ENCODE measurements around the gene TADA2A. TPM values are rescaled to one million over a fixed set of nuclear protein-coding genes. Genes with fewer than 3 reads are reported as not detected.

Gene TADA2A
- total RNA-seq, 4 donors from 2014 or later = 19.3 to 33.2 (median 22.1) TPM

DNA sequence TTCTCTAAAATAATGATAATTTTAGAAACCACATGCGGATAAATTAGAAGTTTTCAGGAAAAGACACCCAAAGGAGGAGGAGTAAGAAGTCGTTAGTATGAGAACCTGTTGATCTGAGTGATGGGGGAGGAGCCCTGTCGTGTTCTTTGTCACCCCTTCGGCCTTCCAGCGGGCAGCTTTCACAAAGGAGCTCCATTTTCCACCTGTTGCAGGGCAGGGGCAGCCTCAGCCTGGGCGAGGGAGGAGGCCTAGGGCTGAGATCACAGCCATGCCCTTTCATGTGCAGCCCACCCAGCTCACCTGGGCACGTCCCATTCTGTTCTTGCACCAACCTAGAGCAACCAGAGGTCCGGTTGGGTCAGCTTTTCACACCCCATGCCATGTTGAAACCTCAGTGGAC, 88.3 kb downstream of the TADA2A start:
- TF ChIP-seq, protein P1, sequence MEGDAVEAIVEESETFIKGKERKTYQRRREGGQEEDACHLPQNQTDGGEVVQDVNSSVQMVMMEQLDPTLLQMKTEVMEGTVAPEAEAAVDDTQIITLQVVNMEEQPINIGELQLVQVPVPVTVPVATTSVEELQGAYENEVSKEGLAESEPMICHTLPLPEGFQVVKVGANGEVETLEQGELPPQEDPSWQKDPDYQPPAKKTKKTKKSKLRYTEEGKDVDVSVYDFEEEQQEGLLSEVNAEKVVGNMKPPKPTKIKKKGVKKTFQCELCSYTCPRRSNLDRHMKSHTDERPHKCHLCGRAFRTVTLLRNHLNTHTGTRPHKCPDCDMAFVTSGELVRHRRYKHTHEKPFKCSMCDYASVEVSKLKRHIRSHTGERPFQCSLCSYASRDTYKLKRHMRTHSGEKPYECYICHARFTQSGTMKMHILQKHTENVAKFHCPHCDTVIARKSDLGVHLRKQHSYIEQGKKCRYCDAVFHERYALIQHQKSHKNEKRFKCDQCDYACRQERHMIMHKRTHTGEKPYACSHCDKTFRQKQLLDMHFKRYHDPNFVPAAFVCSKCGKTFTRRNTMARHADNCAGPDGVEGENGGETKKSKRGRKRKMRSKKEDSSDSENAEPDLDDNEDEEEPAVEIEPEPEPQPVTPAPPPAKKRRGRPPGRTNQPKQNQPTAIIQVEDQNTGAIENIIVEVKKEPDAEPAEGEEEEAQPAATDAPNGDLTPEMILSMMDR (IDR thresholded peaks at IDR 0.05) = no peak
- no peak for TF ChIP-seq POLR2A (IDR thresholded peaks at IDR 0.05)
- peak overlapping the region in 2 of 3 donors; percentile 11 to 43 for H3K27ac ChIP-seq
- intact Hi-C loops (cut with DNase I) = no loop called here
- peaks cover 36 to 40% of the 10 kb centered on the region in 2 donors for H3K4me1 ChIP-seq
- no peaks in the 10 kb centered on the region for H3K36me3 ChIP-seq
- WGBS, 2 donors = 71 to 75% methylated on average over 8 of the region's 8 CpGs
- H3K4me3 ChIP-seq (replicated peaks in 1 of 3) = no peak overlapping the region
- H3K27me3 ChIP-seq = no peaks in the 10 kb centered on the region
- no peak for DNase-seq
- H3K9me3 ChIP-seq = no peaks in the 10 kb centered on the region

DNA sequence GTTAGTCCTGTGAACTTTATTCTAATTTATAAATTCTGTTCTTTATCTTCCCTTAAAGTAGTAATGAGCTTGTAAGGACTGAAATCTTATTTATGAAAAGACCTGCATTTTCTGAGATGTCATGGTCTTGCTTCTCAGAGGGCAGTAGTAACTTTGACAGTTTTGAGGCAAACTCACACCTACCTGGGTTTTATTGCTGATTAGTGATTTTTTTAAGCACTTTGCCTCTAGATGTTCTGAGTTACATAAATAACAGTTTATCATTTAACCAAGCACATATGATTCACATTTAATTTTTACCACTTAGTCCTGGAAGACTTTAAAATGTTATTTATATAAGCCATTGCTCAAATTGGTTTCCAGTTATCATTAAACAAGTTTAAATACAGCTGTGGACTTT, 93.7 kb downstream of the TADA2A start:
- no peaks in the 10 kb centered on the region for H3K9me3 ChIP-seq
- DNase-seq = no peak
- TF ChIP-seq, protein P1 (IDR thresholded peaks at IDR 0.05) = no peak
- no peak for TF ChIP-seq POLR2A (IDR thresholded peaks at IDR 0.05)
- intact Hi-C loops (cut with DNase I) = no loop called here
- H3K27me3 ChIP-seq = no peaks in the 10 kb centered on the region
- no peak overlapping the region for H3K4me3 ChIP-seq (replicated peaks in 1 of 3)
- no peak overlapping the region for H3K27ac ChIP-seq
- peaks cover 14 to 18% of the 10 kb centered on the region in 2 donors for H3K4me1 ChIP-seq
- no peaks in the 10 kb centered on the region for H3K36me3 ChIP-seq

DNA sequence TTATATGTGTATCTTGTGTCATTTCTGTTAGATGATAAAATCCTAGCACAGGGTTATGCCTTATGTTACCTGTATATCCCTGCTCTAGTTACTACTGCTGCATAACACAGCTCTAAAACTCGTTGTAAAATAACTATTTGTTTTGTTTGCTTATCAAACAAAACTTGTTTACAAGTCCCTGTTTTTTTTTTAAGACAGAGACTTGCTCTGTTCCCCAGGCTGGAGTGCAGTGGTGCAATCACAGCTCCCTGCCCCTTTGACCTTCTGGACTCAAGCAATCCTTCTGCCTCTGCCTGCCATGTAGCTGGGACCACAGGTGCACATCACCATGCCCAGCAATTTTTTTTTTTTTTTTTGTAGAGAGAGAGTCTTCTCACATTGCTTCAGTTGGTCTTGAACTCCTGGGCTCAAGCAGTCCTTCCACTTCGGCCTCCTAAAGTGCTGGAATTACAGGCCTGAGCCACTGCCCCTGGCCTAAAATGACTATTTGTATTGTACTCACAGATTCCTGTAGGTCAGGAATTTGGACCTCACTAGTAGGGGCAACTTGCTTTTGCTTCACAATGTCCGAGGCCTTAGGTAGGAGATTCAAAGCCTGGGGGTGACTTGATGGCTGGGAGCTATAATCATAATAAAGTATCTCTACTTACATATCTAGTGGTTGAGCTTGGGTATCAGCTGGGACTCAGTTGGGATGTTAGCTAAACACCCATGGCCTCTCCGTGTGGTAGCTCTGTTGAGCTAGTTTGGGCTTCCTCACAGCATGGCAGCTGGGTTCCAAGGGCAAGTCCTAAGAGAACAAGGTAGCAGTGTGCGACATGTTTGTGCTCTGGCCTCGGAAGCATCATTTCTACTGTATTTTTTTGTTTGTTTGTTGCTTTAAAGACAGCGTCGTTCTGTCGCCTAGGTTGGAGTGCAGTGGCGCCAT, 95.6 kb downstream of the TADA2A start:
- Histone ChIP-seq H3K9me3 (no peaks in the 10 kb centered on the region), H3K27me3 (no peaks in the 10 kb centered on the region), H3K4me3 (replicated peaks in 1 of 3) (no peak overlapping the region), H3K36me3 (no peaks in the 10 kb centered on the region), H3K4me1 (peaks cover 14 to 16% of the 10 kb centered on the region in 2 donors), H3K27ac (no peak overlapping the region)
- DNase-seq = no peak
- WGBS, 2 donors = 88% methylated on average over 10 of the region's 10 CpGs
- intact Hi-C loops (cut with DNase I) = no loop called here
- TF ChIP-seq, protein P1 (IDR thresholded peaks at IDR 0.05) = no peak
- TF ChIP-seq POLR2A (IDR thresholded peaks at IDR 0.05) = no peak

DNA sequence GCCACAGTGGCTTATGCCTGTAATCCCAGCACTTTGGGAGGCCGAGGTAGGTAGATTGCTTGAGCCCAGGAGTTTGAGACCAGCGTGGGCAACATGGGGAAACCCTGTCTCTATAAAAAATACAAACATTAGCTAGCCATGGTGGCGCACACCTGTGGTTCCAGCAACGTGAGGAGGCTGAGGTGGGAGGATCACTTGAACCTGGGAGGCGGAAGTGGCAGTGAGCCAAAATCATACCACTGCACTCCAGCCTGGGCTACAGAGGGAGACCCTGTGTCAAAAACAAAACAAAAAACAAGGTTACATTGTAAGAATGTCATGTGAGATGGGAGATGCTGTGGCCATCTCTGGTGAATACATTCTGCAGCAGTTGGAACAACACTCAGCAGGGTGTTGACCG, 96.5 kb downstream of the TADA2A start:
- Histone ChIP-seq H3K9me3 (no peaks in the 10 kb centered on the region), H3K4me1 (peaks cover 14 to 16% of the 10 kb centered on the region in 2 donors), H3K27me3 (no peaks in the 10 kb centered on the region), H3K4me3 (replicated peaks in 1 of 3) (no peak overlapping the region), H3K36me3 (no peaks in the 10 kb centered on the region), H3K27ac (no peak overlapping the region)
- no peak for DNase-seq
- TF ChIP-seq POLR2A (IDR thresholded peaks at IDR 0.05) = no peak
- TF ChIP-seq, protein P1 (IDR thresholded peaks at IDR 0.05) = no peak
- 93 to 95% methylated on average over 6 of the region's 6 CpGs for WGBS, 2 donors
- intact Hi-C loops (cut with DNase I) = no loop called here

GRCh38 chr17:37505333-37505732, 98.6 kb downstream of the TADA2A start:
- Histone ChIP-seq H3K9me3 (no peaks in the 10 kb centered on the region), H3K27me3 (no peaks in the 10 kb centered on the region), H3K4me1 (peaks cover 14 to 16% of the 10 kb centered on the region in 2 donors), H3K4me3 (replicated peaks in 1 of 3) (no peak overlapping the region), H3K36me3 (no peaks in the 10 kb centered on the region), H3K27ac (peak overlapping the region in 1 of 3 donors; percentile 40)
- DNase-seq = no peak
- TF ChIP-seq, protein P1 (IDR thresholded peaks at IDR 0.05) = no peak
- no peak for TF ChIP-seq POLR2A (IDR thresholded peaks at IDR 0.05)
- intact Hi-C loops (cut with DNase I) = no loop called here
- WGBS, 2 donors = 84 to 87% methylated on average over 3 of the region's 3 CpGs

Measured in thyroid gland (tissue), 4 donors.